Myocyte (in vitro differentiated cells): ENCODE results near the gene GFI1. TPM values are rescaled to one million over a fixed set of nuclear protein-coding genes. Genes with fewer than 3 reads are reported as not detected.
"Not testable (repeated sequence)": the region's sequence is repeated elsewhere in the genome, so short reads cannot be mapped to it uniquely, and the experiment has no call there.

Experiments used
- DNase-seq: peaks from one replicate; pipeline ENCODE4 v3.0.0-alpha.2; 2012; ENCODE audit warnings: low read depth
- total RNA-seq: library from RNA; depleted of rRNA; stranded (reverse); fragments of >200 nt; gene quantifications from 2 replicates; pipeline ENCODE4 v1.2.3, GENCODE V29; 2014

Gene GFI1
- total RNA-seq, 1 donor from 2014 or later = 0.29 TPM

DNA sequence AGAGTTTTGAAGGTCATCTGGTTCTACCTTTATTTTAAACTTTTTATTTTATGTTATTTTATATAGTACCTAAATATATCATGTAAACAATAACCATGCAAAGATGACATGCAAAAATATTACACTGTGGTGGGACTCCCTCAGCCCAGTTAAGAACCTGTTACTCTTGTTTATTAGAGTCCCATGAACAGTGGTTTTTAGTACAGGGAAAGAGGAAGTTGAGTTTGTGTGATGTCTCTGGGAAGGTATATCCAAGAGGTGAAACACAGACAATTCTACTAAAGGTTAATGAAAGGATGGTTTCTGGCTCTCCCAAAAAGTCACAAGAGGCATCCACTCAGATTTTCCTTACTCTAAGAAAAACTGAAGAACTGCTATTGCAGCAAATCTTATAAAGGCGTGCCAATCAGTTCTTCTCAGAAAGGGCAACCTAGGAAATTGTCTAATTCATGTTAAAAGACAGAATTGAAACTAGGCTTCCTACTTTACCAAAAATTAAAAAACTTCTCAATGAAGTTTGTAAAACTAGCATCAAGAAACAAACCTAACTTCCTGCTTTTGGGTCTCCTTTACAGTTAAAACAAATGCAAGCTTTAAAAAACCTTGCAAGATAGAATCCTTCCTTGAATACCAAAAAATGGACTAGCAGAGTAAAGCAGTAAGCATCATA, 19.9 kb downstream of the GFI1 start:
- DNase-seq = no peak

GRCh38 chr1:92465256-92465647, 21.5 kb downstream of the GFI1 start:
- no peak for DNase-seq

DNA sequence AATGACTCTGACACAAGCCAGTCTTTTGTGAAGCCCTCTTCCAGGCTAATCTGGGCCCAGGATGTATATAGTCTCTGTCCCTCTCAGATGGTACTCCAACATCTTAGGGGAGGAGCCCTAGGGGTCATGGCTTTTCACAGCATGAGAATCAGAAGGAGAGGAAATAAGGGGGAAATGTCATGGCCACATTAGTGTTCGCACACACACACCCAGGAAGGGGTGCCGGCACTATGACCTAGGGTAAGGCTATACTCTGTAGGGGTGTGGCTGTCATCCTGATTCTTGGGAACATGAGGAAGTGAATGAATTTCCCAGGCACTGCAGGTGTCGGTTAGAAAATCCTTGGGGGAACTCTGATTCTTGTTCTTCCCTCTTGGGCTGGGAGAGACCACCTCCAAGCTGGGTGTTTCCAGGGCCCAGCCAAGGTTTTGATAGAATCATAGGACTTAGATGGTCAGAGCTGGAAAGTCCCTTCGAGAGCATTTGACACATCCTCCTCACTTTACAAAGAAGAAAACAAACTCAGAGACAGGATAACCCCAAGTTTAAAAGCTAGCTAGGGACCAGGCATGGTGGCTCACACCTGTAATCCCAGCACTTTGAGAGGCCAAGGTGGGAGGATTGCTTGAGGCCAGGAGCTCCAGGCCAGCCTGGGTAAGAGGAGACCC, 22.0 kb downstream of the GFI1 start:
- DNase-seq = no peak

- DNase-seq = peak; percentile 12
Observed at GRCh38 chr1:92461364-92462097, 25.2 kb downstream of the GFI1 start.

GRCh38 chr1:92459871-92460320, 26.8 kb downstream of the GFI1 start:
- DNase-seq = no peak

DNA sequence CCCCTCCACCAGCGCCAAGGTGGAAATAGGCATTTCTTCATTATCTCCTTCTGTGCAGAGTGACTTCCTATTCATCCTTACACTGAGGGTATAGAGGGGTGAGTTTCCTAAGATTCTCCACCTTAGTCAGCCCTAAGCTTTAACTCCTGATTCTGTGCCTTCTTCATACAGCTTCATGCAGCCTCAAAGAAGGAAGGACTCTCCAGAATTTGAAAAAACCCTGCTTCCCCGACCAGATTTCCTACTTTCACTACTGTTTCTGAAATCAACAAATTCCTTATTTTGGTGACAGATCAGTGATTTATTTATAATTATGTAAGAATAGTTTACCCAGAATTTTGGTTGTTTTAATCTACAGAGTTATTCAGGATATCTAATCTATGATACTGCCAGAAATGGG, 28.6 kb downstream of the GFI1 start:
- DNase-seq = no peak

DNA sequence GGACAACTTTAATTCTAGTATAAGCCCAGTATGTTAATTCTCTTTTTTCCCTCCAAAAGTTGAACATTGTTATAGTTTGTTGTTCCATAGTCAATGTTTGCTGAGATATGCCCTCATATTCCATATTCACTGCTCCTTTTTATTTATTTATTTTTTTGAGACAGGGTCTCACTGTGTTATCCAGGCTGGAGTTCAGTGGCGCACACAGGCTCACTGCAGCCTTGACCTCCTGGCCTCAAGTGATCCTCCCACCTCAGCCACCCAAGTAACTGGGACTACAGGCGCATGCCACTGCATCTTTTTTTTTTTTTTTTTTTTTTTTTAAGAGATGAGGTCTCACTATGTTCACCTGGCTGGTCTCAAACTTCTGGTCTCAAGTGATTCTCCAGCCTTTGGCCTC, 38.7 kb downstream of the GFI1 start:
- no peak for DNase-seq

DNA sequence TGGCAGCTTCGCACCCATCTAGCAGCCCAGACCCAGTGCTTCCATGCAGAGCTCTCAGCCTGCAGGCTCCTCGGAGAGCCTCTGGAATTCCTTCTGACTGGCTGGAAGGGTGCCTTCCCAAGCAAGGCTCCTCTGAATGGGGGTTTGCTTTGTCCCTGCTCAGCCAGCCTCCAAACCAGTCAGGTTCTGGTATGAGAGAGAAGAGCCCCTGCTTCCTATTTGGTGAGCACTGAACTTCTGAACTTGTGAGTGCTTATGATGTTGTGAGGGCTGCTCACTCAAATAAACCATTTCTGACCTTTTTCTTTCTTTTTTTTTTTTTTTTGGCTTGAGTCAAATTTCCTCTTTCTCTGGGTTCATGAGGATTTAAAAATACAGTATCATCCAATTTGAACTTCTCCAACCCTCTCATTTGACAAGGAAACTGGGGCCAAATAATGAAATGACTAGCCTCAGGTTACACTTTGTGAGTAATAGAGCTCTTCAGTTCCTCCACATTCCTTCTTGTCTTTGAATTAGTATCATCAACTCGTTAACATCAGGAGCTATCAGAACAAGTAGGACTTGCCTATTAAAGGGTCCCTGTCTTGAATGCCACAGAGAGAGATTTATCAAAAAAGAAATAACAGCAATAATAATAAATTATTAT, 39.6 kb downstream of the GFI1 start:
- DNase-seq = no peak

DNA sequence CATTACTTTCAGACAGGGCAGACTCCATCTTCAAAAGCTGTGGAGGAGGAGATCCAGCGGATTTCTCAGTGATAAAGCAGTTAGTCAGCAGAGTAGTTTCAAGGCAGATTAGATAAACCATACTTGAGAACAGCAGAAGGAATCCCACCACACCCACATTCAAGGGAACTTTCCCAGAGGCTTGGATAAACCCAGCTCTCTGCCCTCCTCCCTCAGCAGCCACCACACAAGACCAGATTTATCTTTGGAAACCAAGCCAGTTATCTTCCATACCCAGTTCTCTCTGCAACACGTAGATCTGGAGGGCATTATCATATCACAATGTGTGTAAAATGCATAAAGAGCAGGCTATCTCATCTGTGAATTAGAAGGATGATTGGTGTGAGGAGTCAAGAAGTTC, 40.2 kb downstream of the GFI1 start:
- peak; percentile 19 for DNase-seq

- no peak for DNase-seq
Observed at GRCh38 chr1:92445865-92446264, 40.9 kb downstream of the GFI1 start.

DNA sequence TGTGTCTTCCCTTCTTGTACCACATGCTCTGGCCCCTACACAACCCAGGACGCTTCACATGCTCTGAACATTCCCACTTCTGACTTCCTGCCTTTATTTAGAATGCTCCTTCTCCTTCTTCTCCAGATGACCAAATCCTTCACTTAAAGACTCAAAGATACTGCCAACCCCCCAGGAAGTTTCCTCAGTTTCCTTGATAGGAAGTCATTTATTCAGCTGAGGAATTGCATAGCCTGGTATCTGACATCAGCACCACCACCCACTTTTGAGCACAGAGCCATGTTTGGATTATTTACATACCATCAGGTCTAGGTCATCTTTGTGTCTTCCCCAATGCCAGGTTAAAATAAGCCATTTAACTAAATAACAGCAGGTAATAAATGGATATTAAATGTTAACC, 42.4 kb downstream of the GFI1 start:
- no peak for DNase-seq

DNA sequence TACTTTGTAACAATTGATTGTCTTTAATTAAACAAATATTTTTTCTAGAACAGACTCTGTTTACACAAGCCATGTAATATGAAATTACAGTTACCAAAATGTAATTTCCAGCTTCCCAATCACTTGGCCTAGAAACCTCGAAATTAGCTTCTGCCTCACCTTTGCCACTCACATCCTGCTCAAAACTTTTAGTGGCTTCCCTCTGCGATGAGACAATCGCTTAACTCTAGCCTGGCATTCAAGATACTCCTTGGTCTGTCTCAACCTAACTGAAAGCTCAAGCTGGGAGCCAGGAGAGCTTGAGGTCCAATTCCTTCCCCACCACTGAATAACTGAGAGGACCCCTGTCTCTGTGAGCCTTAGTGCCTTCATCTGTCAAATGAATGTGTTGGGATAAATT, 42.8 kb downstream of the GFI1 start:
- no peak for DNase-seq

DNA sequence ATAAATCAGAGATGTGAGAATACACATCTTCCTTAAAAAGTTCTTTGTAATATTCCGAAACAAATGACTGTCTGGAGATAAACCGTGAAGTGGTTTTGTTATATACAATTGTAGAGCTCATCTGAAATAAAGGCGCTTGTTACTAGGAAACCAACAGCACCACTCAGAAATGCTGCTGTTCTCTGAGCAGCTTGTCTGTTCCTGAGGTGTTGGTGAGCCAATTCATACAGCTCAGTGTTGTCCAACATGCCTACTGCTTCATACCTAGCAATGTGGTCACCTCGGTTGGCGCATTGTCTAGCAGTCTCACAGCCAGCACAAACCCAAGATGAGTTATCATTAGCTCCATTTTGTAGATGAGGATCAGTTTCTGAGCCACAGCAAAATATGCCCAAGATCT, 44.4 kb downstream of the GFI1 start:
- DNase-seq = no peak

DNA sequence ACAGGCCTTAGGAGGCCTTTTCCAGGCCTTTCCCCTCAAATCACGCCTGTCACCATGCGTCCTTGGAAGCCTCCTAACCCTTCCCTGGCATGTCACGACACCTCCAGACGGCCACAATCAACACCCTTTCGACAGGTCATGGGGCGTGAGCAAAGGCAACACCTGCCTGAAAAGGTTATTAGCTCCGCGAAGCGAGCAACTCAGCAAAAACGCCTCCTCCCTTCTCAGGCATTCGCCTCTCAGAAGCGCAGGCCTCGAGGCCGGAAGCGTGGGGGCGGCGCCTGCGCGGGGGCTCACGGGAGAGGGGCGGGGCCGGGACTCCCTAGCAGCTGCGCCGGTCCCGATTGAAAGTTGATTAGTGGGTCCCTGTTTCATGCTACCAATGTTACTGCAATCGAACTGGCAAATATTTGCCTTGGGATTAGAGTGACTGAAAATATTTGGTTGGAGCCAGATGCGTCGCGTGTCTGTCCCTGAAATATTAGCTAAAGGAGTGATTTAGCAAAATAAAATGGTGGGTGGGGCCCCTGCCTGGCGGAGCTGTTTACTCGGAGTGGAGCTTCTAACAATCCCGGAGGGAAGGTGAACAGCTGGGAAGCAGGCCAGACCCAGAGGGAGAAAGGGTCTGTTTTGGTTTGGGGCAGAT, 44.9 kb downstream of the GFI1 start:
- no peak for DNase-seq

DNA sequence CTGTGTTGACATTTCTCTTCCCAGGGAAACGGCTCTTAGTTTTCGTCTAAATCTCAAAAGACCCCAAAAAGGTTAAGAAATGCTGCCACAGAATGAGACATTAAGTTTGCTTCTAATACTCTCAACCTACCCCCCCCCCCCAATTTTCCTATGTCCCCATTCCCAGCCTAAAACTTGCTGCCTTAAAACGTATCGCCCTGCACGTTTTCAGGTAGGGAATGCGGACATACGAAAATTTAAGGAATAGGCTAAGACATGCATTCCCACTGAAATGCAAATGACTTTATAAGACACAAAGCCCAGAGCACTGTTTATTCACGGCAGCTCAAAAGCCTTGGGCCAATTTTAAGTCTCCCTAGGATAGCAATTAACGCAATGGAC, 45.4 kb downstream of the GFI1 start:
- DNase-seq = no peak

- no peak for DNase-seq
Observed at GRCh38 chr1:92439291-92439690, 47.4 kb downstream of the GFI1 start.

GRCh38 chr1:92434572-92434971, 52.2 kb downstream of the GFI1 start:
- DNase-seq = not testable (repeated sequence)

GRCh38 chr1:92430030-92430429, 56.7 kb downstream of the GFI1 start:
- DNase-seq = no peak

GRCh38 chr1:92425617-92426016, 61.1 kb downstream of the GFI1 start:
- no peak for DNase-seq
